H9 (cell line): ENCODE data around the gene COX4I2. TPM values are rescaled to one million over a fixed set of nuclear protein-coding genes. Genes with fewer than 3 reads are reported as not detected.
A peak's percentile ranks its signal among the peaks of the same experiment; 100 is the strongest.
"Not testable (repeated sequence)": the region's sequence is repeated elsewhere in the genome, so short reads cannot be mapped to it uniquely, and the experiment has no call there.

Experiments used
- DNase-seq: peaks from one replicate; pipeline ENCODE4 v3.0.0-alpha.2; 2017
- H2AFZ ChIP-seq: one replicate; pipeline ENCODE4 v1.6.1; 2013; ENCODE audit warnings: mild to moderate bottlenecking, low read length, control low read depth, moderate library complexity
- H2AK5ac ChIP-seq: 2 replicates; pipeline ENCODE4 v1.6.1; 2013; ENCODE audit warnings: low read length, control low read depth, mixed read lengths; ENCODE audit not compliant: insufficient read length
- H2BK120ac ChIP-seq: one replicate; pipeline ENCODE4 v1.6.1; 2013; ENCODE audit warnings: low read depth, mild to moderate bottlenecking, low read length, control low read depth, inconsistent platforms; ENCODE audit not compliant: poor library complexity, severe bottlenecking
- H2BK12ac ChIP-seq: 2 replicates; pipeline ENCODE4 v1.6.1; 2013; ENCODE audit warnings: low read length, control low read depth, mixed read lengths, low read depth; ENCODE audit not compliant: insufficient read length
- H2BK15ac ChIP-seq: 2 replicates; pipeline ENCODE4 v1.6.1; 2013; ENCODE audit warnings: low read depth, low read length, control low read depth
- H2BK20ac ChIP-seq: one replicate; pipeline ENCODE4 v1.6.1; 2013; ENCODE audit warnings: low read depth, mild to moderate bottlenecking, low read length, control low read depth, inconsistent platforms; ENCODE audit not compliant: poor library complexity, severe bottlenecking
- H2BK5ac ChIP-seq: 2 replicates; pipeline ENCODE4 v1.6.1; 2013; ENCODE audit warnings: low read length, control low read depth, mixed read lengths; ENCODE audit not compliant: insufficient read length
- H3K14ac ChIP-seq: 2 replicates; pipeline ENCODE4 v1.6.1; 2013; ENCODE audit warnings: low read length, control low read depth; ENCODE audit not compliant: insufficient read depth
- H3K18ac ChIP-seq: 2 replicates; pipeline ENCODE4 v1.6.1; 2013; ENCODE audit warnings: low read depth, mild to moderate bottlenecking, mixed read lengths, low read length, control low read depth; ENCODE audit not compliant: insufficient read length
- H3K23ac ChIP-seq: 2 replicates; pipeline ENCODE4 v1.6.1; 2013; ENCODE audit warnings: low read length, control low read depth, mixed read lengths, low read depth; ENCODE audit not compliant: insufficient read length
- H3K23me2 ChIP-seq: 2 replicates; pipeline ENCODE4 v1.6.1; 2013; ENCODE audit warnings: low read depth, mild to moderate bottlenecking, mixed read lengths, low read length, control low read depth; ENCODE audit not compliant: insufficient read length, poor library complexity, severe bottlenecking
- H3K27ac ChIP-seq: 2 replicates; pipeline ENCODE4 v1.5.1; 2013; ENCODE audit warnings: low read length, control low read depth, mixed read lengths, low read depth; ENCODE audit not compliant: insufficient read length
- H3K27me3 ChIP-seq: 2 replicates; pipeline ENCODE4 v1.6.1; 2013; ENCODE audit warnings: low read length, control low read depth, inconsistent platforms; ENCODE audit not compliant: insufficient read depth
- H3K4ac ChIP-seq: 2 replicates; pipeline ENCODE4 v1.6.1; 2013; ENCODE audit warnings: low read depth, mild to moderate bottlenecking, control low read depth, inconsistent platforms, low read length, moderate library complexity
- H3K4me1 ChIP-seq: 2 replicates; pipeline ENCODE4 v1.6.1; 2013; ENCODE audit warnings: low read length, control low read depth, inconsistent platforms; ENCODE audit not compliant: insufficient read depth
- H3K4me2 ChIP-seq: 2 replicates; pipeline ENCODE4 v1.6.1; 2013; ENCODE audit warnings: low read length, control low read depth, mixed read lengths; ENCODE audit not compliant: insufficient read length, insufficient read depth
- H3K56ac ChIP-seq: 2 replicates; pipeline ENCODE4 v1.6.1; 2013; ENCODE audit warnings: low read depth, mild to moderate bottlenecking, mixed read lengths, low read length, control low read depth; ENCODE audit not compliant: insufficient read length
- H3K79me1 ChIP-seq: 2 replicates; pipeline ENCODE4 v1.6.1; 2013; ENCODE audit warnings: low read depth, mild to moderate bottlenecking, moderate library complexity, low read length, control low read depth, inconsistent platforms; ENCODE audit not compliant: insufficient read depth, poor library complexity, severe bottlenecking
- H3K79me2 ChIP-seq: 2 replicates; pipeline ENCODE4 v1.6.1; 2013; ENCODE audit warnings: low read length, control low read depth, inconsistent platforms; ENCODE audit not compliant: insufficient read depth
- H3K9ac ChIP-seq: 2 replicates; pipeline ENCODE4 v1.6.1; 2013; ENCODE audit warnings: low read length, control low read depth, mixed read lengths; ENCODE audit not compliant: insufficient read length; ENCODE audit errors: extremely low read depth
- H3K9me3 ChIP-seq: one replicate; pipeline ENCODE4 v1.6.1; 2013; ENCODE audit warnings: low read depth, low read length, inconsistent platforms; ENCODE audit not compliant: control insufficient read depth
- H3T11ph ChIP-seq: one replicate; pipeline ENCODE4 v1.6.1; 2013; ENCODE audit warnings: mild to moderate bottlenecking, low read length, control low read depth, inconsistent platforms
- H4K20me1 ChIP-seq: one replicate; pipeline ENCODE4 v1.6.1; 2013; ENCODE audit not compliant: control insufficient read depth, insufficient read length, insufficient read depth
- H4K5ac ChIP-seq: 2 replicates; pipeline ENCODE4 v1.6.1; 2013; ENCODE audit warnings: low read depth, mild to moderate bottlenecking, mixed read lengths, low read length, control low read depth; ENCODE audit not compliant: insufficient read length
- H4K8ac ChIP-seq: replicated peaks from 2 replicates; pipeline ENCODE4 v1.6.1; 2013; ENCODE audit warnings: low read length, control low read depth, mixed read lengths, low read depth; ENCODE audit not compliant: insufficient read length
- H4K91ac ChIP-seq: 2 replicates; pipeline ENCODE4 v1.6.1; 2013; ENCODE audit warnings: low read depth, mild to moderate bottlenecking, moderate library complexity, mixed read lengths, low read length, control low read depth; ENCODE audit not compliant: insufficient read length
- H3K27ac Mint-ChIP-seq, 3 experiments: 2 replicates in 2 of 3; 3 replicates in 1 of 3; pipeline ENCODE4 v1.8.0; 2020 to 2021; ENCODE audit warnings: mixed read lengths in 3 of 3, mild to moderate bottlenecking in 1 of 3, moderate library complexity in 1 of 3
- H3K27me3 Mint-ChIP-seq: 2 replicates; pipeline ENCODE4 v1.8.0; 2021; ENCODE audit warnings: low read depth, mild to moderate bottlenecking, moderate library complexity, mixed read lengths
- H3K36me3 Mint-ChIP-seq, 3 experiments: 2 replicates in 2 of 3; 3 replicates in 1 of 3; pipeline ENCODE4 v1.8.0; 2020 to 2021; ENCODE audit warnings: low read depth in 3 of 3, mixed read lengths in 3 of 3; ENCODE audit not compliant: insufficient read depth in 1 of 3
- H3K4me1 Mint-ChIP-seq, 2 experiments: 2 replicates each; pipeline ENCODE4 v1.8.0; 2020; ENCODE audit warnings: mixed read lengths in 2 of 2
- H3K4me3 Mint-ChIP-seq, 2 experiments: 2 replicates in 1 of 2; 3 replicates in 1 of 2; pipeline ENCODE4 v1.8.0; 2020 to 2021; ENCODE audit warnings: mild to moderate bottlenecking in 2 of 2, mixed read lengths in 2 of 2, moderate library complexity in 1 of 2
- H3K9me3 Mint-ChIP-seq, 2 experiments: 2 replicates in 1 of 2; 3 replicates in 1 of 2; pipeline ENCODE4 v1.8.0; 2020; ENCODE audit warnings: mild to moderate bottlenecking in 2 of 2, mixed read lengths in 2 of 2, moderate library complexity in 1 of 2
- WGBS: extraction: QIAGEN DNeasy Blood & Tissue Kit; methylation state at CpG from one replicate; pipeline ENCODE4 v1.1.7; 2013; ENCODE audit warnings: missing lambda C conversion rate, low lambda C conversion rate, mixed read lengths; ENCODE audit not compliant: insufficient read length; ENCODE audit errors: extremely low coverage; 5-methylcytosine and 5-hydroxymethylcytosine counted together
- total RNA-seq: library from RNA; stranded (reverse); gene quantifications from 2 replicates; pipeline ENCODE4 v1.2.1, GENCODE V29; 2021
- TF ChIP-seq, protein P1 (sequence below): fragments of 200-600 bp; sonication (generic); conservative IDR thresholded peaks from 3 replicates; pipeline ENCODE4 v1.8.0; 2021; ENCODE audit warnings: antibody characterized with exemption, mild to moderate bottlenecking

The COX4I2 gene
- total RNA-seq, 1 experiment from 2014 or later: not detected

DNA sequence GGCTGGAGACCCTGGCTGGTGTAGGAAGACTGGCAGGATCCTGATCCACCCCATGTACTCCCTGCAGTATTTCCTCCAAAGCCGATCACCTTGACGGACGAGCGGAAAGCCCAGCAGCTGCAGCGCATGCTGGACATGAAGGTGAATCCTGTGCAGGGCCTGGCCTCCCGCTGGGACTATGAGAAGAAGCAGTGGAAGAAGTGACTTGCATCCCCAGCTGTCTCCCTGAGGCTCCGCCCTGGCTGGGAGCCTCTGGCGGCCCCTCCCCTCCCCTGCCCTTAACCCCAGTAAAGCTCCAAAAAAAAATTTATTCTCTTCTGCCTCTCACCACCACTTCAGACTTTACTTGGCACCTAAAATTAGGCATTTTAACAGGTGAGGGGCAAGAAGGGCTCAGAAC, 7.0 kb downstream of the COX4I2 start:
- Histone ChIP-seq H3K23me2 (no peaks in the 10 kb centered on the region), H3K14ac (no peak overlapping the region), H4K8ac (no peak overlapping the region), H4K91ac (no peak overlapping the region), H3K27me3 (no peaks in the 10 kb centered on the region), H2BK120ac (no peak overlapping the region), H3K4ac (no peak overlapping the region), H3K9me3 (no peaks in the 10 kb centered on the region), H2AFZ (no peak overlapping the region), H2AK5ac (no peak overlapping the region), H3K4me2 (no peak overlapping the region), H3K23ac (no peak overlapping the region), H3K79me2 (no peaks in the 10 kb centered on the region), H4K5ac (no peak overlapping the region), H3K79me1 (no peaks in the 10 kb centered on the region), H2BK12ac (no peak overlapping the region), H3K9ac (no peak overlapping the region), H2BK15ac (no peak overlapping the region), H3K27ac (no peak overlapping the region), H4K20me1 (no peaks in the 10 kb centered on the region), H3K56ac (no peak overlapping the region), H3K4me1 (no peaks in the 10 kb centered on the region), H3T11ph (no peak overlapping the region), H2BK5ac (no peak overlapping the region), H3K18ac (no peak overlapping the region), H2BK20ac (no peak overlapping the region)
- no peak overlapping the region for H3K4me3 Mint-ChIP-seq
- peak overlapping the region in 1 of 3 experiments; percentile 13; a peak in 1 of 7 replicates for H3K27ac Mint-ChIP-seq
- peaks cover 8% of the 10 kb centered on the region for H3K27me3 Mint-ChIP-seq
- no CpG with 5 or more reads among the region's 8 CpGs for WGBS
- TF ChIP-seq, protein P1, sequence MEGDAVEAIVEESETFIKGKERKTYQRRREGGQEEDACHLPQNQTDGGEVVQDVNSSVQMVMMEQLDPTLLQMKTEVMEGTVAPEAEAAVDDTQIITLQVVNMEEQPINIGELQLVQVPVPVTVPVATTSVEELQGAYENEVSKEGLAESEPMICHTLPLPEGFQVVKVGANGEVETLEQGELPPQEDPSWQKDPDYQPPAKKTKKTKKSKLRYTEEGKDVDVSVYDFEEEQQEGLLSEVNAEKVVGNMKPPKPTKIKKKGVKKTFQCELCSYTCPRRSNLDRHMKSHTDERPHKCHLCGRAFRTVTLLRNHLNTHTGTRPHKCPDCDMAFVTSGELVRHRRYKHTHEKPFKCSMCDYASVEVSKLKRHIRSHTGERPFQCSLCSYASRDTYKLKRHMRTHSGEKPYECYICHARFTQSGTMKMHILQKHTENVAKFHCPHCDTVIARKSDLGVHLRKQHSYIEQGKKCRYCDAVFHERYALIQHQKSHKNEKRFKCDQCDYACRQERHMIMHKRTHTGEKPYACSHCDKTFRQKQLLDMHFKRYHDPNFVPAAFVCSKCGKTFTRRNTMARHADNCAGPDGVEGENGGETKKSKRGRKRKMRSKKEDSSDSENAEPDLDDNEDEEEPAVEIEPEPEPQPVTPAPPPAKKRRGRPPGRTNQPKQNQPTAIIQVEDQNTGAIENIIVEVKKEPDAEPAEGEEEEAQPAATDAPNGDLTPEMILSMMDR: no peak
- H3K36me3 Mint-ChIP-seq: no peaks in the 10 kb centered on the region
- H3K9me3 Mint-ChIP-seq: no peaks in the 10 kb centered on the region
- DNase-seq: no peak
- H3K4me1 Mint-ChIP-seq: peaks cover 6 to 7% of the 10 kb centered on the region in 2 experiments

DNA sequence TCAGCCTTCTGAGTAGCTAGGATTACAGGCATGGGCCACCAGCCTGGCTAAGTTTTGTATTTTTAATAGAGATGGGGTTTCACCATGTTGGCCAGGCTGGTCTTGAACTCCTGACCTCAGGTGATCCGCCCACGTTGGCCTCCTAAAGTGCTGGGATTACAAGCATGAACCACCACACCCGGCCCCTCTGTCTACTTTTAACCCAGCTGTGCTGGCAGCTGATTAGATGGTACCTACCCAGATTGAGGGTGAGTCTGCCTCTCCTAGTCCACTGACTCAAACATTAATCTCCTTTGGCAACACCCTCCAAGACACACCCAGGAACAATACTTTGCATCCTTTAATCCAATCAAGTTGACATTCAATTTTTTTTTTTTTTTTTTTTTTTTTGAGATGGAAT, 10.4 kb downstream of the COX4I2 start:
- not testable (repeated sequence) for H3K9me3 Mint-ChIP-seq, H4K5ac ChIP-seq, H2AFZ ChIP-seq, H4K8ac ChIP-seq, H3K23ac ChIP-seq, H3K9me3 ChIP-seq, H4K91ac ChIP-seq, H3K27ac ChIP-seq, H3K4ac ChIP-seq, H3K4me1 ChIP-seq, H3K4me3 Mint-ChIP-seq, H2AK5ac ChIP-seq, H3K27ac Mint-ChIP-seq, H3K27me3 ChIP-seq, H3K36me3 Mint-ChIP-seq, H2BK20ac ChIP-seq, H2BK120ac ChIP-seq, H3K79me2 ChIP-seq, H3K14ac ChIP-seq, H3K18ac ChIP-seq, H3T11ph ChIP-seq, H3K23me2 ChIP-seq, H3K79me1 ChIP-seq, H3K4me1 Mint-ChIP-seq, H3K56ac ChIP-seq, H3K27me3 Mint-ChIP-seq, H3K4me2 ChIP-seq, DNase-seq, H2BK12ac ChIP-seq, H2BK15ac ChIP-seq, H2BK5ac ChIP-seq, H3K9ac ChIP-seq, H4K20me1 ChIP-seq
- WGBS: no CpG with 5 or more reads among the region's 3 CpGs
